ENCODE results near the gene CEACAM6. TPM values are rescaled to one million over a fixed set of nuclear protein-coding genes. Genes with fewer than 3 reads are reported as not detected.

The CEACAM6 gene
- total and polyA plus RNA-seq, 2 donors (not counting 1 experiment from before 2014, with no cell fraction given) = not detected

DNA sequence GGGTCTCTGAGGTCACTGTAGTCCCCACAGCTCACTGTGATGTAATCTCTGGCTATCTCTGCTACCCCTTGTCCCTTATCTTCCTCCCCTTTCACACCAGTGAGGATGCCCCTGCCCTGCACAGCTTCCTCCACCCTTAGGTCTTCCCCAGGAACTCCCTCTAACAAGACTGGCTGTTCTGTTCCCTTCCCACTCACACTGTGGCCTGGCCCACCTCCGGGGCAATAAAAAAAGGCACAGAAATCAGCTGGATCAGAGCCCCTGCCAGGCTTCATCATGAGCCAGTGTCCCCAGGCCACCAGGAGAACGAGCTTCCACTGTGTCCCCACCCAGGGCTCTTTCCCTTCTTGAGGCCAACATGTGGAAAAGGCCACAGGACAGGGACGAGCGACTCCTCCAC is 45.7 kb downstream of the CEACAM6 start:
- H3K9me3 ChIP-seq (ENCODE audit: control extremely low read depth in 1 of 3, control insufficient read depth in 2 of 3, insufficient read depth in 1 of 3, low read length in 2 of 3) = peaks cover 0 to 5% (median 0%) of the 10 kb centered on the region in 3 donors
- POLR2A ChIA-PET = no interaction called here

DNA sequence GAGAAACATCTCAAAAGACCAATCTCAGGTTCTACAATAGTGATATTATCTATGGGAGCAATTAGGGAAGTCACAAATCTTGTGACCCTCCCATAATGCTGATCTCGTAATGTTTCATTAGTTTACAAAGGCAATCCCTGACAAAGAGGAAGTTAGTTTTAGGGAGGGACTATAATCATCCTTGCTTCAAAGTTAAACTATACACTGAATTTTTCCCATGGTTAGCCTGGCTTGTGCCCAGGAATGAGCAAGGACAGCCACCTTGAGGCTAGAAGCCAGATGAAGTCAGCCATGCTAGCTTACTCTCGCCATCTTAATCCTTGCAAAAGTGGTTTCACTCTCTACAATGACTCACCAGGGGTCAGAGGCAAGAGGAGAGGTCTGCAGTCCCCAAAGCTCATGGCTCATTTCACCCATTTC is 46.5 kb downstream of the CEACAM6 start:
- 36% methylated on average over 1 of the region's 2 CpGs for WGBS (ENCODE audit: insufficient coverage)
- H3K9me3 ChIP-seq (ENCODE audit: control extremely low read depth in 1 of 3, control insufficient read depth in 2 of 3, insufficient read depth in 1 of 3, low read length in 2 of 3) = peaks cover 0 to 5% (median 0%) of the 10 kb centered on the region in 3 donors
- peak overlapping the region; percentile 37 to 81 for H3K27ac ChIP-seq (ENCODE audit: low read length in 2 of 2)
- POLR2A ChIA-PET = no interaction called here
- H3K4me3 ChIP-seq (ENCODE audit: control extremely low read depth in 1 of 5, extremely low read depth in 1 of 5, insufficient read depth in 1 of 5, low read depth in 2 of 5, low read length in 4 of 5) = peak overlapping the region in 2 of 5 experiments; percentile 1 to 15
- CTCF ChIA-PET = interaction anchor here (0.9 to 7.1 kb wide), 6 partner anchors 8 to 49 kb away, joined by 3 to 63 read pairs (median 19); partner anchors contain the start of gene CEACAM3
- no peaks in the 10 kb centered on the region for H4K20me1 ChIP-seq (ENCODE audit: control insufficient read depth, insufficient read depth, low read length, poor library complexity, severe bottlenecking)
- DNase-seq = peak; percentile 68
- H3K4me3 Mint-ChIP-seq = peak overlapping the region; percentile 50
- intact Hi-C loops (cut with micrococcal nuclease) = no loop called here
- H3K9ac ChIP-seq (ENCODE audit: low read length) = peak overlapping the region; percentile 25
- no peaks in the 10 kb centered on the region for H3K27me3 ChIP-seq (replicated peaks in 1 of 4; ENCODE audit: control extremely low read depth in 1 of 4, control insufficient read depth in 3 of 4, insufficient read depth in 4 of 4, low read length in 3 of 4)
- TF ChIP-seq, protein P1, sequence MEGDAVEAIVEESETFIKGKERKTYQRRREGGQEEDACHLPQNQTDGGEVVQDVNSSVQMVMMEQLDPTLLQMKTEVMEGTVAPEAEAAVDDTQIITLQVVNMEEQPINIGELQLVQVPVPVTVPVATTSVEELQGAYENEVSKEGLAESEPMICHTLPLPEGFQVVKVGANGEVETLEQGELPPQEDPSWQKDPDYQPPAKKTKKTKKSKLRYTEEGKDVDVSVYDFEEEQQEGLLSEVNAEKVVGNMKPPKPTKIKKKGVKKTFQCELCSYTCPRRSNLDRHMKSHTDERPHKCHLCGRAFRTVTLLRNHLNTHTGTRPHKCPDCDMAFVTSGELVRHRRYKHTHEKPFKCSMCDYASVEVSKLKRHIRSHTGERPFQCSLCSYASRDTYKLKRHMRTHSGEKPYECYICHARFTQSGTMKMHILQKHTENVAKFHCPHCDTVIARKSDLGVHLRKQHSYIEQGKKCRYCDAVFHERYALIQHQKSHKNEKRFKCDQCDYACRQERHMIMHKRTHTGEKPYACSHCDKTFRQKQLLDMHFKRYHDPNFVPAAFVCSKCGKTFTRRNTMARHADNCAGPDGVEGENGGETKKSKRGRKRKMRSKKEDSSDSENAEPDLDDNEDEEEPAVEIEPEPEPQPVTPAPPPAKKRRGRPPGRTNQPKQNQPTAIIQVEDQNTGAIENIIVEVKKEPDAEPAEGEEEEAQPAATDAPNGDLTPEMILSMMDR (IDR thresholded peaks at IDR 0.05) = no peak
- TF ChIP-seq EZH2 (IDR thresholded peaks at IDR 0.05; ENCODE audit: borderline replicate concordance, insufficient read depth, low read depth, low read length, poor library complexity, severe bottlenecking) = no peak
- H3K4me1 ChIP-seq (ENCODE audit: control insufficient read depth in 2 of 2, insufficient read depth in 2 of 2, low read length in 2 of 2) = peaks cover 29 to 46% of the 10 kb centered on the region in 2 donors
- H3K79me2 ChIP-seq (ENCODE audit: control insufficient read depth, insufficient read depth, low read length) = no peaks in the 10 kb centered on the region
- ATAC-seq (ENCODE audit: low read depth) = peak; percentile 53
- no peaks in the 10 kb centered on the region for H3K27me3 Mint-ChIP-seq
- peak overlapping the region; percentile 55 for H3K4me2 ChIP-seq (replicated peaks; ENCODE audit: low read depth, low read length, poor library complexity, severe bottlenecking)
- H3K36me3 ChIP-seq (replicated peaks in 1 of 2; ENCODE audit: control extremely low read depth in 1 of 2, control insufficient read depth in 1 of 2, extremely low read depth in 1 of 2, insufficient read depth in 2 of 2, low read length in 1 of 2) = no peaks in the 10 kb centered on the region
- peak overlapping the region; percentile 58 for H2AFZ ChIP-seq (ENCODE audit: insufficient read depth, low read depth, low read length, poor library complexity, severe bottlenecking)
- H3K27ac Mint-ChIP-seq = peak overlapping the region; percentile 86
- H3K4me1 Mint-ChIP-seq = peaks cover 41% of the 10 kb centered on the region
- peaks cover 4% of the 10 kb centered on the region for H3K9me3 Mint-ChIP-seq (ENCODE audit: insufficient read depth)

More for the DNA sequence above, 45.7 kb downstream of the CEACAM6 start:
- Histone ChIP-seq H3K4me3 (ENCODE audit: control extremely low read depth in 1 of 5, extremely low read depth in 1 of 5, insufficient read depth in 1 of 5, low read depth in 2 of 5, low read length in 4 of 5) (peak overlapping the region in 1 of 5 experiments; percentile 11), H3K4me2 (replicated peaks; ENCODE audit: low read depth, low read length, poor library complexity, severe bottlenecking) (no peak overlapping the region), H3K4me1 (ENCODE audit: control insufficient read depth in 2 of 2, insufficient read depth in 2 of 2, low read length in 2 of 2) (peaks cover 29 to 46% of the 10 kb centered on the region in 2 donors), H3K9ac (ENCODE audit: low read length) (no peak overlapping the region), H3K27me3 (replicated peaks in 1 of 4; ENCODE audit: control extremely low read depth in 1 of 4, control insufficient read depth in 3 of 4, insufficient read depth in 4 of 4, low read length in 3 of 4) (peaks cover 0 to 3% (median 0%) of the 10 kb centered on the region in 4 experiments), H2AFZ (ENCODE audit: insufficient read depth, low read depth, low read length, poor library complexity, severe bottlenecking) (no peak overlapping the region), H3K27ac (ENCODE audit: low read length in 2 of 2) (peak overlapping the region; percentile 3 to 81), H4K20me1 (ENCODE audit: control insufficient read depth, insufficient read depth, low read length, poor library complexity, severe bottlenecking) (no peaks in the 10 kb centered on the region), H3K79me2 (ENCODE audit: control insufficient read depth, insufficient read depth, low read length) (no peaks in the 10 kb centered on the region), H3K36me3 (replicated peaks in 1 of 2; ENCODE audit: control extremely low read depth in 1 of 2, control insufficient read depth in 1 of 2, extremely low read depth in 1 of 2, insufficient read depth in 2 of 2, low read length in 1 of 2) (no peaks in the 10 kb centered on the region)
- ATAC-seq (ENCODE audit: low read depth) (no peak), DNase-seq (no peak)
- Mint-ChIP-seq H3K27me3 (no peaks in the 10 kb centered on the region), H3K4me1 (peaks cover 39% of the 10 kb centered on the region), H3K27ac (peak overlapping the region; percentile 86), H3K4me3 (no peak overlapping the region), H3K9me3 (ENCODE audit: insufficient read depth) (peaks cover 4% of the 10 kb centered on the region)
- intact Hi-C loops (cut with micrococcal nuclease) = no loop called here
- CTCF ChIA-PET = interaction anchor here (2.5 to 7.1 kb wide), 4 partner anchors 8 to 49 kb away, joined by 16 to 63 read pairs (median 22); partner anchors contain the start of gene CEACAM3
- 96% methylated on average over 2 of the region's 4 CpGs for WGBS (ENCODE audit: insufficient coverage)
- no peak for TF ChIP-seq EZH2 (IDR thresholded peaks at IDR 0.05; ENCODE audit: borderline replicate concordance, insufficient read depth, low read depth, low read length, poor library complexity, severe bottlenecking)
- TF ChIP-seq, protein P1 (IDR thresholded peaks at IDR 0.05) = no peak
